ENCODE data around the gene NPAS2.

NPAS2 gene

GRCh38 chr2:100939445-100939844 is 119.5 kb downstream of the NPAS2 start:
- H4K20me1 ChIP-seq (ENCODE audit: insufficient read depth, low read length), result no peaks in the 10 kb centered on the region
- H3K4me1 ChIP-seq (ENCODE audit: low read length), result 0 out of 2 replicates have a peak, but pooled peaks cover 4% of the 10 kb centered on the region
- no peaks in the 10 kb centered on the region for H3K9me3 ChIP-seq (ENCODE audit: insufficient read depth, low read length)
- H3K27me3 ChIP-seq (ENCODE audit: low read depth, low read length), result peaks cover 22% of the 10 kb centered on the region; the same call in 1 of the 2 replicates
- H3K9ac ChIP-seq (ENCODE audit: low read length), result no peak overlapping the region
- H2AFZ ChIP-seq (ENCODE audit: low read depth, low read length), result no peak overlapping the region
- TF ChIP-seq, protein P1, sequence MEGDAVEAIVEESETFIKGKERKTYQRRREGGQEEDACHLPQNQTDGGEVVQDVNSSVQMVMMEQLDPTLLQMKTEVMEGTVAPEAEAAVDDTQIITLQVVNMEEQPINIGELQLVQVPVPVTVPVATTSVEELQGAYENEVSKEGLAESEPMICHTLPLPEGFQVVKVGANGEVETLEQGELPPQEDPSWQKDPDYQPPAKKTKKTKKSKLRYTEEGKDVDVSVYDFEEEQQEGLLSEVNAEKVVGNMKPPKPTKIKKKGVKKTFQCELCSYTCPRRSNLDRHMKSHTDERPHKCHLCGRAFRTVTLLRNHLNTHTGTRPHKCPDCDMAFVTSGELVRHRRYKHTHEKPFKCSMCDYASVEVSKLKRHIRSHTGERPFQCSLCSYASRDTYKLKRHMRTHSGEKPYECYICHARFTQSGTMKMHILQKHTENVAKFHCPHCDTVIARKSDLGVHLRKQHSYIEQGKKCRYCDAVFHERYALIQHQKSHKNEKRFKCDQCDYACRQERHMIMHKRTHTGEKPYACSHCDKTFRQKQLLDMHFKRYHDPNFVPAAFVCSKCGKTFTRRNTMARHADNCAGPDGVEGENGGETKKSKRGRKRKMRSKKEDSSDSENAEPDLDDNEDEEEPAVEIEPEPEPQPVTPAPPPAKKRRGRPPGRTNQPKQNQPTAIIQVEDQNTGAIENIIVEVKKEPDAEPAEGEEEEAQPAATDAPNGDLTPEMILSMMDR (IDR thresholded peaks at IDR 0.05; ENCODE audit: low read depth, low read length), result no peak
- TF ChIP-seq EZH2phosphoT487 (IDR thresholded peaks at IDR 0.05; ENCODE audit: low read depth), result no peak
- H3K36me3 ChIP-seq (replicated peaks; ENCODE audit: low read depth, low read length), result no peaks in the 10 kb centered on the region
- no peak overlapping the region for H3K4me3 ChIP-seq (ENCODE audit: low read length)
- no peaks in the 10 kb centered on the region for H3K79me2 ChIP-seq (ENCODE audit: low read length)
- H3K27ac ChIP-seq (ENCODE audit: low read length), result no peak overlapping the region
- no peak overlapping the region for H3K4me2 ChIP-seq (ENCODE audit: low read length)

DNA sequence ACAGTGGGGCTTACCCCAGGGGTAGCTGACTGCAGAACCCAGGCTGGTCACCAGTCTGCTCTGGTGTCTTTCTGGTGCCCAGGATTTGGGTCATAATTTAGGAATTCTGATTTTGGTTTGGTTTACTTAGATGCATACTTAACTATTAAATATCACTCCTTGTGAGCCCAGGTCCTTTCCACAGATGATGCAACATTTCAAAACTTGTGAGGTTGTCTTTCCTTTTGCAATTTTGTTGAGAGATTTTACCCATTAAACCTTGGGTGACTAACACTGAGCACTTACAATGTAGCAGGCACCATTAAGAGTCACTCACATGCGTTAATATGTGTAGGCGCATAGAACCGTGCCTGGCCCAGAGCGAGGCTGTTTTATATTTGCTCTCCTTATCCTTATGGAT is 120.3 kb downstream of the NPAS2 start:
- Histone ChIP-seq H3K27ac (ENCODE audit: low read length) (no peak overlapping the region), H3K9me3 (ENCODE audit: insufficient read depth, low read length) (no peaks in the 10 kb centered on the region), H3K9ac (ENCODE audit: low read length) (no peak overlapping the region), H3K4me2 (ENCODE audit: low read length) (no peak overlapping the region), H4K20me1 (ENCODE audit: insufficient read depth, low read length) (no peaks in the 10 kb centered on the region), H2AFZ (ENCODE audit: low read depth, low read length) (no peak overlapping the region), H3K79me2 (ENCODE audit: low read length) (no peaks in the 10 kb centered on the region), H3K4me1 (ENCODE audit: low read length) (0 out of 2 replicates have a peak, but pooled peaks cover 4% of the 10 kb centered on the region), H3K4me3 (ENCODE audit: low read length) (no peak overlapping the region), H3K27me3 (ENCODE audit: low read depth, low read length) (0 out of 2 replicates have a peak, but pooled peaks cover 15% of the 10 kb centered on the region), H3K36me3 (replicated peaks; ENCODE audit: low read depth, low read length) (no peaks in the 10 kb centered on the region)
- no peak for TF ChIP-seq EZH2phosphoT487 (IDR thresholded peaks at IDR 0.05; ENCODE audit: low read depth)
- TF ChIP-seq, protein P1 (IDR thresholded peaks at IDR 0.05; ENCODE audit: low read depth, low read length), result no peak

DNA sequence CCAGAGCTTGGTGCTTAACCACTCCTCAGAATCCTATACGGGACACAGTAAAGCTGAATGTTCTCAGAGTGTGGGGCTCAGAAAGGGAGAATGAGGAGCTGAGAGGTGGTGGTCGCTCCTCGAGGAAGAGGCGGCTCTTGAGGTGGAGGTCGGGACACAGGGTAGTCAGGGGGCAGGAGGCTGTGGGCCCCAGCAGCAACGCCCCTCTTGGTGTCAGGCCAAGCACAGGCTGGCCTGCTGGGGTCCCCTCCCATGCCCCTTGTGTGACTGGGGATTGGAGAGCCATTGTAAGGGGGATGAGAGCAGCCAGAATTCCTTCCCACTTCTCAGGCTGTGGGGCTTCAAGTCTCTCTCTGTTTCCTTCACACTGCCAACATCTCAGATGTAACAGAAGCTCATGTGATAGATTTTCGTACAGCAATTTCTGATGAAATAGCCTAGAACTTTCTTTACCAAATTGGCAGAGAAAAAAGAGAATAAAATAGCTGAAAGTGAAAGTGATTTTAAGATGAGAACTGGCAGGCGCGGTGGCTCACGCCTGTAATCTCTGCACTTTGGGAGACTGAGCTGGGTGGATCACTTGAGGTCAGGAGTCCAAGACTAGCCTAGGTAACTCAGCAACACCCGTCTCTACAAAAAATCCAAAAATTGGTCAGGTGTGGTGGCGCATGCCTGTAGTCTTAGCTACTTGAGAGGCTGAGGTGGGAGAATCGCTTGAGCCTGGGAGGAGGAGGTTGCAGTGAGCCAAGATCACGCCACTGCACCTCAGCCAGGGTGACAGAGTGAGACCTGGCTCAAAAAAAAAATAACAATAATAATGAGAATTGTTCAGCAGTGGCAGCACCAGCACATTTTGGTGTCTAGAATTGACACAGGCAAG is 121.1 kb downstream of the NPAS2 start:
- Histone ChIP-seq H2AFZ (ENCODE audit: low read depth, low read length) (peak overlapping the region; percentile 34; the same call in 1 of the 2 replicates), H3K27ac (ENCODE audit: low read length) (no peak overlapping the region)
- TF ChIP-seq, protein P1 (IDR thresholded peaks at IDR 0.05; ENCODE audit: low read depth, low read length), result no peak
- TF ChIP-seq EZH2phosphoT487 (IDR thresholded peaks at IDR 0.05; ENCODE audit: low read depth), result no peak

DNA sequence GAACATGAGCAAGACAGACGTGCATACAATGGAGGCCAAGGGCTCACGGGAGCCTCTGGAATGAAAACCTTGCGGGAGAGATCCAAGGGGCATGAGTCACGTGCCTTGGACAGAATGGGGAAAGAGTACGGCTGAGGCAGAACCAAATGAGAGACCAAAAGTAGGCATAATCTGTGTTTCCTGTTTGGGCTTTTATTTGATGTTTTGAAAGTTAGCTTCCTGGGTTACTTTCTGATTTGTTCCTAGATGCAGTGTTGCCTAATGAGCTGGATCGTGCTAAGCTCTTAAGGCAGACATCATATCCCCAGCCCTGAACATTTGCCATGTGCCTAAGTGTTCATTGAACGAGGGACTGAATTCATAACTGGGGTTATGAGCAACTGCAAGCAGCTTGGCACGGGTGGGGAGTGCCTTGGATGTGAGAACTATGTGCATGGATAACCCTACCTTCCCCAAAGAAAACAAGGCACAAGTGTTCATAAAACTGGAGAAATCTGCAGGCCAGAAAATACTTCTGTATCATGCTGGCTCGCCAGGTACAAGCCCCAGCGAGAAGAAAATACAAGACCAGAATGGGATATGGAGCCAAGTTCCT is 121.8 kb downstream of the NPAS2 start:
- no peaks in the 10 kb centered on the region for H3K9me3 ChIP-seq (ENCODE audit: insufficient read depth, low read length)
- no peaks in the 10 kb centered on the region for H3K36me3 ChIP-seq (replicated peaks; ENCODE audit: low read depth, low read length)
- H3K27ac ChIP-seq (ENCODE audit: low read length), result no peak overlapping the region
- 0 out of 2 replicates have a peak, but pooled peaks cover 4% of the 10 kb centered on the region for H3K4me1 ChIP-seq (ENCODE audit: low read length)
- 0 out of 2 replicates have a peak overlapping the region, but pooled peaks have one; percentile 54 for H3K4me3 ChIP-seq (ENCODE audit: low read length)
- H3K4me2 ChIP-seq (ENCODE audit: low read length), result 0 out of 2 replicates have a peak overlapping the region, but pooled peaks have one; percentile 43
- no peak overlapping the region for H3K9ac ChIP-seq (ENCODE audit: low read length)
- no peaks in the 10 kb centered on the region for H3K79me2 ChIP-seq (ENCODE audit: low read length)
- H2AFZ ChIP-seq (ENCODE audit: low read depth, low read length), result peak overlapping the region; percentile 34; the same call in 1 of the 2 replicates
- no peaks in the 10 kb centered on the region for H4K20me1 ChIP-seq (ENCODE audit: insufficient read depth, low read length)
- 0 out of 2 replicates have a peak, but pooled peaks cover 10% of the 10 kb centered on the region for H3K27me3 ChIP-seq (ENCODE audit: low read depth, low read length)
- TF ChIP-seq, protein P1 (IDR thresholded peaks at IDR 0.05; ENCODE audit: low read depth, low read length), result no peak
- no peak for TF ChIP-seq EZH2phosphoT487 (IDR thresholded peaks at IDR 0.05; ENCODE audit: low read depth)

More for the DNA sequence above, 121.1 kb downstream of the NPAS2 start:
- no peak overlapping the region for H3K9ac ChIP-seq (ENCODE audit: low read length)
- no peaks in the 10 kb centered on the region for H3K9me3 ChIP-seq (ENCODE audit: insufficient read depth, low read length)
- H3K79me2 ChIP-seq (ENCODE audit: low read length), result no peaks in the 10 kb centered on the region
- H3K4me1 ChIP-seq (ENCODE audit: low read length), result 0 out of 2 replicates have a peak, but pooled peaks cover 4% of the 10 kb centered on the region
- no peaks in the 10 kb centered on the region for H3K36me3 ChIP-seq (replicated peaks; ENCODE audit: low read depth, low read length)
- peak overlapping the region; percentile 43 for H3K4me2 ChIP-seq (ENCODE audit: low read length)
- peak overlapping the region; percentile 54 for H3K4me3 ChIP-seq (ENCODE audit: low read length)
- H4K20me1 ChIP-seq (ENCODE audit: insufficient read depth, low read length), result no peaks in the 10 kb centered on the region
- H3K27me3 ChIP-seq (ENCODE audit: low read depth, low read length), result 0 out of 2 replicates have a peak, but pooled peaks cover 10% of the 10 kb centered on the region
